HG02642 (cell line): ENCODE results near the gene KIF14.

Experiments
- ATAC-seq: cut with Tn5 transposase; IDR thresholded peaks from one replicate; pipeline ENCODE4 v1.9.1; 2021; ENCODE audit warnings: mild to moderate bottlenecking; ENCODE audit not compliant: unreplicated experiment, poor library complexity

Gene KIF14, protein sequence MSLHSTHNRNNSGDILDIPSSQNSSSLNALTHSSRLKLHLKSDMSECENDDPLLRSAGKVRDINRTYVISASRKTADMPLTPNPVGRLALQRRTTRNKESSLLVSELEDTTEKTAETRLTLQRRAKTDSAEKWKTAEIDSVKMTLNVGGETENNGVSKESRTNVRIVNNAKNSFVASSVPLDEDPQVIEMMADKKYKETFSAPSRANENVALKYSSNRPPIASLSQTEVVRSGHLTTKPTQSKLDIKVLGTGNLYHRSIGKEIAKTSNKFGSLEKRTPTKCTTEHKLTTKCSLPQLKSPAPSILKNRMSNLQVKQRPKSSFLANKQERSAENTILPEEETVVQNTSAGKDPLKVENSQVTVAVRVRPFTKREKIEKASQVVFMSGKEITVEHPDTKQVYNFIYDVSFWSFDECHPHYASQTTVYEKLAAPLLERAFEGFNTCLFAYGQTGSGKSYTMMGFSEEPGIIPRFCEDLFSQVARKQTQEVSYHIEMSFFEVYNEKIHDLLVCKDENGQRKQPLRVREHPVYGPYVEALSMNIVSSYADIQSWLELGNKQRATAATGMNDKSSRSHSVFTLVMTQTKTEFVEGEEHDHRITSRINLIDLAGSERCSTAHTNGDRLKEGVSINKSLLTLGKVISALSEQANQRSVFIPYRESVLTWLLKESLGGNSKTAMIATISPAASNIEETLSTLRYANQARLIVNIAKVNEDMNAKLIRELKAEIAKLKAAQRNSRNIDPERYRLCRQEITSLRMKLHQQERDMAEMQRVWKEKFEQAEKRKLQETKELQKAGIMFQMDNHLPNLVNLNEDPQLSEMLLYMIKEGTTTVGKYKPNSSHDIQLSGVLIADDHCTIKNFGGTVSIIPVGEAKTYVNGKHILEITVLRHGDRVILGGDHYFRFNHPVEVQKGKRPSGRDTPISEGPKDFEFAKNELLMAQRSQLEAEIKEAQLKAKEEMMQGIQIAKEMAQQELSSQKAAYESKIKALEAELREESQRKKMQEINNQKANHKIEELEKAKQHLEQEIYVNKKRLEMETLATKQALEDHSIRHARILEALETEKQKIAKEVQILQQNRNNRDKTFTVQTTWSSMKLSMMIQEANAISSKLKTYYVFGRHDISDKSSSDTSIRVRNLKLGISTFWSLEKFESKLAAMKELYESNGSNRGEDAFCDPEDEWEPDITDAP (N-terminal part only)

GRCh38 chr1:200620273-200621131, at the start of gene KIF14:
Gene KIF14 (minus strand): TSS chr1:200620751. CDS start chr1:200618723, 2,028 bp downstream.
- ATAC-seq: peak; percentile 98

- ATAC-seq: peak; percentile 91
Measured at GRCh38 chr1:200669314-200670241, 49.0 kb upstream of the KIF14 start, which contains the start of gene DDX59. Gene DDX59 (minus strand): TSS chr1:200669907. CDS start chr1:200666740, 3,167 bp downstream.

DNA sequence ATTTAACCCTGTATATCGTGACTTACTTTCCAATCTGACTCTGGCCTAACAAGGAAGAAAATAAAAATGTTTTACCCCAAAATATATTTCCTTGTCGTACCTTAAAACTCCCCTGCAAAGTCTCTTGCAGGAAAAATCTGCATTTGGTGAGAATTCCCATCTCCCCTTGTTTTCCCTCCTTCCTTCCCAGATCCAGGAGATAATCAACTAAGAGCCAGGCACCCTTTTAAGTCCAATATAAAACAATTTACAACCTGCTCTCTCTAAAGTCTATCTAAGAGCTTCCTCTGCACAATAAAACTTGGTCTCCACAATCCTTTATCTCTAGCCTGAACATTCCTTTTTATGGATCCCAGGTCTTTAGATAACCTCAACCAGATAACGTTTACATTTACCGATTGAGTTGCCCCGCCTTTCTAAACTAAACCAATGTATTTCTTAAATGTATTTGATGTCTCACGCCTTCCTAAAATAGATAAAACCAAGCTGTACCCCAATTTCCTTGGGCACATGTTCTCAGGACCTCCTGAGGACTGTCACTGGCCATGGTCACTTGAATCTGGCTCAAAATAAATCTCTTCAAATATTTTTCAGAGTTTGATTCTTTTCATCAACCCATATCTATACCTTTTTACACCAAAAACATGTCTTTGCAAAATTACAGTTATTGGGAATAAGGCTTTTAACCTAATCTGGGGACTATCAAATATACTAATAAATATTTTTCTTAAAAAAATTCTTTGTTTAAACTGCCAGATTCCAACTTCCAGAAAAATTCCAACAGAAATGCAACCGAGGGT, 48.2 kb upstream of the KIF14 start:
- ATAC-seq: no peak

GRCh38 chr1:200666309-200666708, 45.8 kb upstream of the KIF14 start:
- ATAC-seq: no peak

- ATAC-seq: no peak
Measured at GRCh38 chr1:200665861-200666260, 45.3 kb upstream of the KIF14 start.

GRCh38 chr1:200660719-200661118, 40.2 kb upstream of the KIF14 start:
- ATAC-seq: no peak

GRCh38 chr1:200659269-200659668, 38.7 kb upstream of the KIF14 start:
- ATAC-seq: no peak

DNA sequence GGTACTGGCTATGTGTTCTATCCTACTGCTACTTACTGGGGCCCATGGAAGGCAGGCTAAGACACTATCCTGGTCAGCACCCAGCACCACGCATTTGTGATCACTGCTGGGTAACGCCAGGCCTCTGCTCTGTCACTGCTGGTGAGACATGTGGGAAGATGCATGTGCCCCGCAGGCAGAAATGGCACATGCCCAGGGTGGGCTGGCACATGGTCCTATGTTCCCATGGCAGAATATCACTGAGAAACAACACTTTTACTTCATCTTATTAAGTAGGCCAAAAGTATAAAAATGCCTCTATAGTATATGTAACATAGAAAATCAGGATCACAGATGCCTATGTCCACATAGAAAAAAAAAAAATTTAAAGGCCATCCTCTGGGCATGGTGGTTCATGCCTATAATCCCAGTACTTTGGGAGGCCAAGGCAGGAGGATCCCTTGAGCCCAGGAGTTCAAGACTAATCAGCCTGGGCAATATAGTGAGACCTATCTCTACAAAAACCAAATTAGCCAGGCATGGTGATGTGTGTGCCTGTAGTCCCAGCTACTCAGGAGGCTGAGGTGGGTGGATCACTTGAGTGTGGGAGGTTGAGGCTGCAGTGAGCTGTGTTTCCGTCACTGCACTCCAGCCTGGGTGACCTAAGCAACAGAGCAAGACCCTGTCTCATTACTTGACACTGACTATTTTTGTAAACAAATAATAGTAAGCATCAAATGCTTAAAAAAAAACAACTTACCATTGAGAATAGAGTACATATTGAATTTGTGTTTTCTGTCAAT, 37.7 kb upstream of the KIF14 start:
- no peak for ATAC-seq

GRCh38 chr1:200654660-200655059, 34.1 kb upstream of the KIF14 start:
- ATAC-seq: peak; percentile 95

DNA sequence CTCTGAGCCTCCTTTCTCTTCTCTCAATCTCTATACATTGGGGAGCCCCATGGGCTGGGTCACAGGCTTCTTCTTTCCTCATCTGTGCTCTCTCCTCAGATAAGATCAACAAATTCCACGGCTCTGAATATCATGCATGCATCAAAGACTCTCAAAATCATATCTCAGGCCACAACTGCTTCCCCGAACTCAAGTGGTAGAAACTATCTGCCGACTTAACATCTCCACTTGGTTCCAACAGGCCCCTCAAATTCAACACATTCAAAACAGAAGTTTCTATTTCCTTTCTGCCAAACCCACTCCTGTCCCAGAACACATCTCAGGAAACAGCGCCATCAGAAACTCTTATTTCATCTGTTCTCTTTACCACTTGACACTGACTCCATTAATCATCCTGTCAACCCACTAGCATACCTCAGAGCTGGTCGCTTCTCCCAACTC, 32.5 kb upstream of the KIF14 start:
- ATAC-seq: peak; percentile 32

- ATAC-seq: no peak
Measured at GRCh38 chr1:200652378-200652777, 31.8 kb upstream of the KIF14 start.

GRCh38 chr1:200646515-200646914, 26.0 kb upstream of the KIF14 start:
- no peak for ATAC-seq

DNA sequence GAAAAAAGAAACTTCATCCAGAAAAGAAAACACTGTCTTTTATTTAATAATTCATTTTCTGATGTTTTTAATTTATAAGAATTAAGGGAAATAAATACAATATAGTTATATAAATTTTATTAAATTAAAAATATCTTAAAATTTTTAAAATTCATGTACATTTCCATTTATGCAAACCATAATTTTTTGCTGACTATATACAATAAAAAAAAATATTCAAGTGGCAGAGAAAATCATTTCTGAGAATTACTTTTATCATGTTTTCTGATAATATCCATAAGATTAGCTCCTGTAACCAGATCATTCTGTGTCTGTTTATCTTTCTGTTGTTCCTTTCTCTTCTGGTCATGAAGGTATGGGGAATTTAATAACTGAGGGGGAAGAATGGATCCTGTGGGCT, 23.5 kb upstream of the KIF14 start:
- no peak for ATAC-seq

DNA sequence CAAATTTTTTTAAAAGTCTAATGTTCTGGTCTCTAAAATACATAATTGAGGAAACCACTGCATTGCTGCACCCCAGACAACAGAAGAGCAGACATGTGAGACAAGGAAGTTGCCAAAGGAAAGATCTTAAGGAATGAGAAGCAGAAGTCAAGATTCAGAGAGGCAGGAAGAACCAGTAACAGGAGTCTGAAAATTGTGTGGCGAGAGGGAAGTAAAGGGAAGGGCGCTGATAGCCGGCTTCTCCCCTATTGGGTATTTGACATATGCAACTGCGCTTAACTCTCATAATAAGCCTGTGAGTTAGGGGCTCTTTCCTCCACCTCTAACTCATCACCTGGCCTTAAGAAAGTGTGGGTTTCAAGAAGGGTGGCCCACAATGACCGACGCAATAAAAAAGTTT, 21.9 kb upstream of the KIF14 start:
- ATAC-seq: no peak

DNA sequence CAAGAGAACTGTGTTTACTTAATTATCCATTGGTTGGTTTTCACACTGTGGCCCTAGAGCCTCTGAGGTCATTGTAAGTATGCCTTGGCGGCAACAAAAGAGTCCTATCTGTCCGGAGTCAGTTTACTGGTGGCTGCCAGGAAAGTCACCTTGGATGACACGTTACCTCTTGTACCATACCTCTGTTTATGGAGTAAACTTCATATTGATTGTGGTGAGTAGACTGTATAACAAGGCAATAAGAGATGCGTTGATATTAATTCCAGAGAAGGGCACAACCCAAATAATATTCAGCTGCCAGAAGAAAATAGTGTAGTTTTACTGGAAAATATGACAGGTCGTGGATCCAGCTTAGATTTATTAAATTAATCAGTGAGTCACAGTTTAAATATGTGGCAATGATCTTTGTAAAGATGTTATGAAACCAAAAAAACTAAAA, 20.4 kb upstream of the KIF14 start:
- ATAC-seq: no peak

GRCh38 chr1:200640373-200640962, 19.9 kb upstream of the KIF14 start:
- ATAC-seq: no peak

- no peak for ATAC-seq
Measured at GRCh38 chr1:200638073-200638472, 17.5 kb upstream of the KIF14 start.
